Breast epithelium (tissue), 3 donors: ENCODE measurements around the gene MFSD6L.

ENCODE experiments used
- CTCF ChIP-seq, 3 donors: fragments of 450-650 bp; IDR thresholded peaks; one replicate each; pipeline ENCODE4 v1.5.1; 2016 to 2017; ENCODE audit warnings: antibody characterized with exemption in 3 of 3, mild to moderate bottlenecking in 3 of 3, moderate library complexity in 3 of 3
- POLR2A ChIP-seq: fragments of 450-650 bp; IDR thresholded peaks from one replicate; pipeline ENCODE4 v1.6.1; 2016; ENCODE audit warnings: antibody characterized with exemption, mild to moderate bottlenecking, moderate library complexity

GRCh38 chr17:8749616-8750015 is 49.5 kb downstream of the MFSD6L start:
- TF ChIP-seq POLR2A (no peak), CTCF (IDR thresholded peaks at IDR 0.05) (no peak)
